ENCODE results near the gene ADAM15.

DNA sequence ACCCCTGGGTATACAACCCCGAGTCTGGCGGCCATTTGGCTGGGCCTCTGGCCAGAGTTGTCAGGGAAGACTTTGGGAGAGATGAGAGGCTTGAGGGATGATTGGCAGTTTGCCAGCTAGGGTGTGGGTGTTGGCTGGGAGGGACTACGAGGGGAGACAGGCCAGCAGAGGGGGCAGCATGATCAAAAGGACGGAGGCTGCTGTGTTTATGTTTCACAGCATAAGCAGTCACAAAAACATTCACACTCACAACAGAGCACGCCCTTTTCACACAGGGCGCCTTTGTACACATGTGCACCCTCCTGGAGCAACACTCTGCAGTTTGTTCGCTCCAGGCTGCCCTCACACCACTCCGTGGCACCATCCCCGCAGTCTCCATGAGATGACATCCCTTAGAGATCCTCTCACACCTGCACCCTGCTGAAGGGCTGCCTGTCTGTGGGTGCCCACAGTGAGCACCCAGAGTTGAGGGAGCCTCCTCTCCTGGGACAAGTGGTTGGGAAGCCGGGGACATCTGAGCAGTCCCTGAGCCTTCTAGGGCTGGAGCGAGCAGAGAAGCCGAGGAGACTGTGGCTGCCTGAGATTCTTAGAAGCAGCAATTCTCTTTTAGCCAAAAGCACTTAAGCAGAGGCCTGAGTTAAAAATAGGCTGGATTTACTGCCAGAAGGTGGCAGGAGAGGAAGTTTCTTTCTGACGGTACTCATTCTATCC, 43.0 kb downstream of the ADAM15 start:
- no peak for TF ChIP-seq EZH2 (IDR thresholded peaks at IDR 0.05; ENCODE audit: borderline replicate concordance, low read depth, low read length, poor library complexity, severe bottlenecking)
- peak; percentile 60 for TF ChIP-seq CTCF (conservative IDR thresholded peaks at IDR 0.05; ENCODE audit: low read depth, low read length)
